Muscle of leg (tissue), 11 donors: ENCODE results near the gene TMEM26. TPM values are rescaled to one million over a fixed set of nuclear protein-coding genes. Genes with fewer than 3 reads are reported as not detected.

Experiments
- DNase-seq: peaks from one replicate; pipeline ENCODE4 v3.0.0; 2013
- H3K27ac ChIP-seq: one replicate; pipeline ENCODE4 v1.5.1; 2013; ENCODE audit warnings: mild to moderate bottlenecking, low read length, control low read depth
- H3K27me3 ChIP-seq: one replicate; pipeline ENCODE4 v1.6.1; 2013; ENCODE audit warnings: low read length; ENCODE audit not compliant: control insufficient read depth, insufficient read depth
- H3K36me3 ChIP-seq: one replicate; pipeline ENCODE4 v1.6.1; 2013; ENCODE audit warnings: low read length; ENCODE audit not compliant: control insufficient read depth, insufficient read depth
- H3K4me1 ChIP-seq: one replicate; pipeline ENCODE4 v1.6.1; 2013; ENCODE audit warnings: low read length; ENCODE audit not compliant: control insufficient read depth, insufficient read depth
- H3K4me3 ChIP-seq: one replicate; pipeline ENCODE4 v1.5.1; 2013; ENCODE audit warnings: low read length, control low read depth
- H3K9me3 ChIP-seq: replicated peaks from 2 replicates; pipeline ENCODE4 v1.6.1; 2013; ENCODE audit warnings: low read depth, low read length; ENCODE audit not compliant: control insufficient read depth
- WGBS: methylation state at CpG from one replicate; pipeline ENCODE4 v1.1.5; 2013; ENCODE audit warnings: missing lambda C conversion rate; ENCODE audit not compliant: insufficient coverage; 5-methylcytosine and 5-hydroxymethylcytosine counted together
- polyA plus RNA-seq, 8 donors: library from polyadenylated mRNA; unstranded; fragments of 120-200 nt; gene quantifications; one replicate each; pipeline versions ENCODE4 v1.2.1 to v1.2.3, GENCODE V29; 2013; ENCODE audit warnings: inconsistent platforms in 1 of 8, low replicate concordance in 1 of 8; ENCODE audit not compliant: insufficient read length in 8 of 8, insufficient read depth in 1 of 8
- total RNA-seq: library from RNA; stranded (reverse); fragments of 120-200 nt; gene quantifications from one replicate; pipeline ENCODE4 v1.2.4, GENCODE V29; 2013

Gene TMEM26
- total and polyA plus RNA-seq, 9 donors = 6.3 to 18.4 (median 11.7) TPM

- Histone ChIP-seq H3K36me3 (peaks cover 8% of the 10 kb centered on the region), H3K4me1 (no peaks in the 10 kb centered on the region), H3K9me3 (no peaks in the 10 kb centered on the region), H3K4me3 (no peak overlapping the region), H3K27ac (no peak overlapping the region), H3K27me3 (no peaks in the 10 kb centered on the region)
- DNase-seq = peak; percentile 22
- no CpG with 5 or more reads among the region's 3 CpGs for WGBS
Measured at GRCh38 chr10:61406736-61407135, 46.4 kb downstream of the TMEM26 start.

- no peaks in the 10 kb centered on the region for H3K9me3 ChIP-seq
- peak; percentile 31 for DNase-seq
- no peaks in the 10 kb centered on the region for H3K27me3 ChIP-seq
- no peaks in the 10 kb centered on the region for H3K4me1 ChIP-seq
- no peak overlapping the region for H3K27ac ChIP-seq
- no peak overlapping the region for H3K4me3 ChIP-seq
- peaks cover 8% of the 10 kb centered on the region for H3K36me3 ChIP-seq
Measured at GRCh38 chr10:61406242-61406641, 46.9 kb downstream of the TMEM26 start.

- Histone ChIP-seq H3K27ac (no peak overlapping the region), H3K27me3 (no peaks in the 10 kb centered on the region)
- peak; percentile 27 for DNase-seq
Measured at GRCh38 chr10:61404751-61405150, 48.4 kb downstream of the TMEM26 start.

GRCh38 chr10:61400524-61400923 is 52.7 kb downstream of the TMEM26 start:
- no peak overlapping the region for H3K4me3 ChIP-seq
- no peak overlapping the region for H3K27ac ChIP-seq
- H3K27me3 ChIP-seq = no peaks in the 10 kb centered on the region
- no peaks in the 10 kb centered on the region for H3K4me1 ChIP-seq
- H3K36me3 ChIP-seq = no peaks in the 10 kb centered on the region
- DNase-seq = no peak
- H3K9me3 ChIP-seq = no peaks in the 10 kb centered on the region
- no CpG with 5 or more reads among the region's 1 CpG for WGBS

More at GRCh38 chr10:61404751-61405150, 48.4 kb downstream of the TMEM26 start:
- H3K9me3 ChIP-seq = no peaks in the 10 kb centered on the region
- no peaks in the 10 kb centered on the region for H3K4me1 ChIP-seq
- H3K36me3 ChIP-seq = peaks cover 3% of the 10 kb centered on the region
- H3K4me3 ChIP-seq = no peak overlapping the region

- peak; percentile 29 for DNase-seq
Measured at GRCh38 chr10:61399406-61399805, 53.8 kb downstream of the TMEM26 start.

GRCh38 chr10:61398366-61399129 is 54.6 kb downstream of the TMEM26 start:
- Histone ChIP-seq H3K4me1 (no peaks in the 10 kb centered on the region), H3K36me3 (no peaks in the 10 kb centered on the region), H3K27ac (no peak overlapping the region), H3K4me3 (no peak overlapping the region), H3K27me3 (no peaks in the 10 kb centered on the region), H3K9me3 (no peaks in the 10 kb centered on the region)
- no peak for DNase-seq
- no CpG with 5 or more reads among the region's 2 CpGs for WGBS

More at GRCh38 chr10:61399406-61399805, 53.8 kb downstream of the TMEM26 start:
- no peak overlapping the region for H3K27ac ChIP-seq
- no peaks in the 10 kb centered on the region for H3K4me1 ChIP-seq
- no peaks in the 10 kb centered on the region for H3K27me3 ChIP-seq
- no peaks in the 10 kb centered on the region for H3K9me3 ChIP-seq
- no peaks in the 10 kb centered on the region for H3K36me3 ChIP-seq
- no peak overlapping the region for H3K4me3 ChIP-seq

GRCh38 chr10:61397175-61397986 is 55.8 kb downstream of the TMEM26 start:
- 40% methylated on average over 1 of the region's 7 CpGs for WGBS
- H3K4me3 ChIP-seq = no peak overlapping the region
- no peaks in the 10 kb centered on the region for H3K36me3 ChIP-seq
- no peaks in the 10 kb centered on the region for H3K27me3 ChIP-seq
- no peak overlapping the region for H3K27ac ChIP-seq
- peak; percentile 76 for DNase-seq
- no peaks in the 10 kb centered on the region for H3K4me1 ChIP-seq
- H3K9me3 ChIP-seq = no peaks in the 10 kb centered on the region

- Histone ChIP-seq H3K27ac (no peak overlapping the region), H3K27me3 (no peaks in the 10 kb centered on the region), H3K9me3 (no peaks in the 10 kb centered on the region), H3K36me3 (no peaks in the 10 kb centered on the region), H3K4me3 (no peak overlapping the region), H3K4me1 (no peaks in the 10 kb centered on the region)
- WGBS = no CpG with 5 or more reads among the region's 3 CpGs
- DNase-seq = no peak
Measured at GRCh38 chr10:61391281-61391680, 61.9 kb downstream of the TMEM26 start.

- H3K9me3 ChIP-seq = no peaks in the 10 kb centered on the region
- DNase-seq = peak; percentile 24
- H3K4me1 ChIP-seq = no peaks in the 10 kb centered on the region
- no peaks in the 10 kb centered on the region for H3K36me3 ChIP-seq
- H3K4me3 ChIP-seq = no peak overlapping the region
- no peaks in the 10 kb centered on the region for H3K27me3 ChIP-seq
- no peak overlapping the region for H3K27ac ChIP-seq
- WGBS = no CpG with 5 or more reads among the region's 4 CpGs
Measured at GRCh38 chr10:61390851-61391250, 62.3 kb downstream of the TMEM26 start.

GRCh38 chr10:61389887-61390286 is 63.3 kb downstream of the TMEM26 start:
- Histone ChIP-seq H3K4me3 (no peak overlapping the region), H3K4me1 (no peaks in the 10 kb centered on the region), H3K9me3 (no peaks in the 10 kb centered on the region), H3K36me3 (no peaks in the 10 kb centered on the region), H3K27ac (no peak overlapping the region), H3K27me3 (no peaks in the 10 kb centered on the region)
- no peak for DNase-seq
- WGBS = 100% methylated on average over 1 of the region's 3 CpGs
